ENCODE data around the gene DHX15.

- TF ChIP-seq CTCF (conservative IDR thresholded peaks at IDR 0.05) = no peak
- TF ChIP-seq EZH2 (IDR thresholded peaks at IDR 0.05; ENCODE audit: low read depth) = no peak
Measured at GRCh38 chr4:24589448-24589847, 5.1 kb upstream of the DHX15 start.
